Fibroblast of lung (primary cell): ENCODE data around the gene GRHL1. TPM values are rescaled to one million over a fixed set of nuclear protein-coding genes. Genes with fewer than 3 reads are reported as not detected.

Source experiments
- DNase-seq, 2 donors: peaks; one replicate each; pipeline versions ENCODE4 v3.0.0 to v3.0.0-alpha.2; 2010; ENCODE audit warnings: low read depth in 2 of 2
- H2AFZ ChIP-seq: 2 replicates; pipeline ENCODE4 v1.5.1; 2012; ENCODE audit warnings: low read length, control low read depth, inconsistent platforms
- H3K27ac ChIP-seq: 2 replicates; pipeline ENCODE4 v1.5.1; 2011; ENCODE audit warnings: low read length, control low read depth; ENCODE audit not compliant: insufficient read depth
- H3K27me3 ChIP-seq: 2 replicates; pipeline ENCODE4 v1.5.1; 2011; ENCODE audit warnings: mild to moderate bottlenecking, low read length; ENCODE audit not compliant: control insufficient read depth, insufficient read depth
- H3K36me3 ChIP-seq: 2 replicates; pipeline ENCODE4 v1.5.1; 2011; ENCODE audit warnings: low read length; ENCODE audit not compliant: control insufficient read depth, insufficient read depth
- H3K4me1 ChIP-seq: 2 replicates; pipeline ENCODE4 v1.5.1; 2011; ENCODE audit warnings: low read length; ENCODE audit not compliant: control insufficient read depth, insufficient read depth; ENCODE audit errors: extremely low read depth
- H3K4me2 ChIP-seq: 2 replicates; pipeline ENCODE4 v1.5.1; 2011; ENCODE audit warnings: low read length, control low read depth; ENCODE audit not compliant: insufficient read depth; ENCODE audit errors: extremely low read depth
- H3K4me3 ChIP-seq, 4 experiments: fragments of 200-600 bp in 1 of 4; sonication (generic) in 1 of 4; replicated peaks in 1 of 4; 2 replicates each; pipeline ENCODE4 v1.5.1; 2011 to 2016; ENCODE audit warnings: low read length in 4 of 4, low read depth in 3 of 4, mild to moderate bottlenecking in 3 of 4, control low read depth in 2 of 4, inconsistent platforms in 1 of 4, mixed read lengths in 1 of 4; ENCODE audit not compliant: insufficient read depth in 1 of 4; ENCODE audit errors: control extremely low read depth in 1 of 4
- H3K79me2 ChIP-seq: 2 replicates; pipeline ENCODE4 v1.5.1; 2012; ENCODE audit warnings: mild to moderate bottlenecking, low read length, inconsistent platforms; ENCODE audit not compliant: control insufficient read depth, insufficient read depth
- H3K9ac ChIP-seq: 2 replicates; pipeline ENCODE4 v1.5.1; 2011; ENCODE audit warnings: mild to moderate bottlenecking, low read length, control low read depth; ENCODE audit not compliant: insufficient read depth
- H3K9me3 ChIP-seq: 2 replicates; pipeline ENCODE4 v1.5.1; 2012; ENCODE audit warnings: low read depth, low read length; ENCODE audit not compliant: control insufficient read depth, insufficient read depth
- H4K20me1 ChIP-seq: 2 replicates; pipeline ENCODE4 v1.5.1; 2011; ENCODE audit warnings: low read length; ENCODE audit not compliant: control insufficient read depth, insufficient read depth; ENCODE audit errors: extremely low read depth
- CTCF ChIP-seq, 2 donors: IDR thresholded peaks in 1 of 2; conservative IDR thresholded peaks in 1 of 2; 1 replicate in 1 of 2; 2 replicates in 1 of 2; pipeline ENCODE4 v1.5.1; 2011 to 2012; ENCODE audit warnings: low read length in 2 of 2, control low read depth in 1 of 2, inconsistent platforms in 1 of 2, low read depth in 1 of 2, mild to moderate bottlenecking in 1 of 2
- EZH2 ChIP-seq: IDR thresholded peaks from 2 replicates; pipeline ENCODE4 v1.5.1; 2012; ENCODE audit warnings: low read length, control low read depth, mild to moderate bottlenecking; ENCODE audit errors: missing control alignments
- polyA plus RNA-seq, 2 donors: library from polyadenylated mRNA; depleted of rRNA in 1 of 2; stranded (reverse) in 1 of 2; unstranded in 1 of 2; fragments of >200 nt; gene quantifications; 2 replicates each; pipeline ENCODE4 v1.2.1, GENCODE V29; 2011 to 2012; ENCODE audit warnings: missing spikeins in 1 of 2
- total RNA-seq: library from RNA; depleted of rRNA; stranded (reverse); fragments of >200 nt; gene quantifications from 2 replicates; pipeline ENCODE4 v1.2.1, GENCODE V29; 2014

The GRHL1 gene
- total and polyA plus RNA-seq, 2 donors (not counting 1 experiment from before 2014, with no cell fraction given), result 0.65 to 0.99 TPM

DNA sequence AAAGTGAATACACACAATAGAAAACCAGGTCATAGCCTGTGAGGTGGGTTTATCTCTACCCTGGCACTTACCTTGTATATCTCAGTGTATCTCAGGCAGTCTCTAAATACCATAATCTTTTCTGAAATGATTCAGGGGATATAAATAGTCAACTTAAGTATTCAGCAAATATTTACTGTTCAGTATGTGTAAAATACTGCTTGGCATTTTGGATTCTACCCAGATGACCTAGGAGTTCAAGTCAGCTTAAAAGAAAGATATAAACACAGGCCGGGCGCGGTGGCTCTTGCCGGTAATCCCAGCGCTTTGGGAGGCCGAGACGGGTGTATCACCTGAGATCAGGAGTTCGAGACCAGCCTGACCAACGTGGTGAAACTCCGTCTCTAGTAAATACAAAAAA, 23.8 kb downstream of the GRHL1 start:
- Histone ChIP-seq H3K4me3 (no peak overlapping the region), H3K27ac (no peak overlapping the region), H3K27me3 (no peaks in the 10 kb centered on the region), H4K20me1 (no peaks in the 10 kb centered on the region), H3K4me2 (peak overlapping the region; percentile 9), H3K9ac (no peak overlapping the region), H3K36me3 (no peaks in the 10 kb centered on the region), H3K4me1 (peaks cover 38% of the 10 kb centered on the region), H3K79me2 (no peaks in the 10 kb centered on the region), H2AFZ (no peak overlapping the region), H3K9me3 (no peaks in the 10 kb centered on the region)
- peak; percentile 57 to 83 for DNase-seq
- TF ChIP-seq EZH2 (no peak), CTCF (conservative IDR thresholded peaks at IDR 0.05 in 1 of 2, IDR thresholded peaks at IDR 0.05 in 1 of 2; ENCODE audit: low read depth in 1 of 2, low read length in 2 of 2) (no peak)

DNA sequence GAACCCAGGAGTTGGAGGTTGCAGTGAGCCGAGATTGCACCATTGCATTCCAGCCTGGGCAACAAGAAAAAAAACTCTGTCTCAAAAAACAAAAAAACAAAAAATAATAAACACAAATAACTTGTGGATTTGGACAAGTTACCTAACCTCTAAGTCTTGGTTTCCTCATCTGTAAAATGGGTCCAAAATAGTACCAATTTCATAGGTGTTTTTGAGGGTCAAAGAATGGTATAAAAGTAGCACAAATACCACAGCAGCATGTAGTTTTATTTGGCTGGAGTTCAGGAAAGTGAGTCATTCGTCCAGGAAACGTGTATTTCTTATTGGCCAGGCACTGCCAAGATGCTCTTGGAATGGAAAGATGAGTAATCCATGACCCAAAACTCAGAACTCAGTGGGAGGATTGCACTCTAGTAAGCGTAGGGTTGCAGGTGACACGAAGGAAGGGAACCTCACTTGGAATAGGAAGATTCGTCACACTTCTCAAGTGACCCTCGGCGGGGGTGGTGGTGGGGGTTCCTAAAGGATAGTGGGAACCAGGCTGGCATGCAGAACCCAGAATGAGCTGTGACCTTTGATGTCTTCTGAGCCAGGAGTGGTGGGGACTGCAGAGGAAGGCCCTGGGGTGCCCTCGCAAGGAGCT, 24.4 kb downstream of the GRHL1 start:
- H3K4me1 ChIP-seq, result peaks cover 36% of the 10 kb centered on the region
- no peak overlapping the region for H3K4me3 ChIP-seq
- no peaks in the 10 kb centered on the region for H3K79me2 ChIP-seq
- no peaks in the 10 kb centered on the region for H3K9me3 ChIP-seq
- no peak overlapping the region for H3K9ac ChIP-seq
- no peak overlapping the region for H2AFZ ChIP-seq
- H3K27ac ChIP-seq, result no peak overlapping the region
- DNase-seq, result peak; percentile 96 to 98
- no peaks in the 10 kb centered on the region for H4K20me1 ChIP-seq
- H3K36me3 ChIP-seq, result no peaks in the 10 kb centered on the region
- H3K27me3 ChIP-seq, result no peaks in the 10 kb centered on the region
- TF ChIP-seq CTCF (conservative IDR thresholded peaks at IDR 0.05 in 1 of 2, IDR thresholded peaks at IDR 0.05 in 1 of 2; ENCODE audit: low read depth in 1 of 2, low read length in 2 of 2) (no peak), EZH2 (no peak)
- H3K4me2 ChIP-seq, result no peak overlapping the region

GRCh38 chr2:9979977-9980376, 28.5 kb downstream of the GRHL1 start:
- H3K4me1 ChIP-seq, result peaks cover 20% of the 10 kb centered on the region
- H3K36me3 ChIP-seq, result no peaks in the 10 kb centered on the region
- TF ChIP-seq CTCF (conservative IDR thresholded peaks at IDR 0.05 in 1 of 2, IDR thresholded peaks at IDR 0.05 in 1 of 2; ENCODE audit: low read depth in 1 of 2, low read length in 2 of 2), result no peak
- no peak for TF ChIP-seq EZH2

More at GRCh38 chr2:9979977-9980376, 28.5 kb downstream of the GRHL1 start:
- Histone ChIP-seq H3K9me3 (no peaks in the 10 kb centered on the region), H2AFZ (no peak overlapping the region), H3K4me2 (no peak overlapping the region), H3K27me3 (no peaks in the 10 kb centered on the region), H3K9ac (no peak overlapping the region), H3K27ac (no peak overlapping the region), H3K79me2 (no peaks in the 10 kb centered on the region), H4K20me1 (no peaks in the 10 kb centered on the region), H3K4me3 (no peak overlapping the region)
- no peak for DNase-seq
